ENCODE measurements around the gene ZNFX1.

DNA sequence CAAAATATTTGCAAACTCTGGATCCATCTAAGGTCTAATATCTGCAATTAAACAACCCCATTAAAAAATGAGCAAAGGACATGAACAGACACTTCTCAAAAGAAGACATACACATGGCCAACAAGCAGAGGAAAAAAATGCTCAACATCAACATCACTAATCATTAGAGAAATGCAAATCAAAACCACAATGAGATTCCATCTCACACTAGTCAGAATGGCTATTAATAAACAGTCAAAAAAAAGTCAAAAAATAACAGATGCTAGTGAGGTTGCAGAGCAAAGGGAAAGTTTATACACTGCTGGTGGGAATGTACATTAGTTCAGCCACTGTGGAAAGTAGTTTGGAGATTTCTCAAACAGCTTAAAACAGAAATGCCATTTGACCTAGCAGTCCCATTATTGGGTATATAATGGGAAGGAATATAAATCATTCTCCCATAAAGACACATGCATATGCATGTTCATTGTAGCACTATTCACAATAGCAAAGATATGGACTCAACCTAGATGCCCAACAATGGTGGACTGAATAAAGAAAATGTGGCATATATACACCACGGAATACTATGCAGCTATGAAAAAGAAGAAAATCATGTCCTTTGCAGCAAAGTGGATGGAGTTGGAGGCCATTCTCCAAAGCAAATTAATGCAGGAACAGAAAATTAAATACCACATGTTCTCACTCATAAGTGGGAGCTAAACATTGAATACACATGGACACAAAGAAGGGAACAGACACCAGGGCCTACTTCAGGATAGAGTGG is 9.1 kb downstream of the ZNFX1 start:
- TF ChIP-seq, protein P1, sequence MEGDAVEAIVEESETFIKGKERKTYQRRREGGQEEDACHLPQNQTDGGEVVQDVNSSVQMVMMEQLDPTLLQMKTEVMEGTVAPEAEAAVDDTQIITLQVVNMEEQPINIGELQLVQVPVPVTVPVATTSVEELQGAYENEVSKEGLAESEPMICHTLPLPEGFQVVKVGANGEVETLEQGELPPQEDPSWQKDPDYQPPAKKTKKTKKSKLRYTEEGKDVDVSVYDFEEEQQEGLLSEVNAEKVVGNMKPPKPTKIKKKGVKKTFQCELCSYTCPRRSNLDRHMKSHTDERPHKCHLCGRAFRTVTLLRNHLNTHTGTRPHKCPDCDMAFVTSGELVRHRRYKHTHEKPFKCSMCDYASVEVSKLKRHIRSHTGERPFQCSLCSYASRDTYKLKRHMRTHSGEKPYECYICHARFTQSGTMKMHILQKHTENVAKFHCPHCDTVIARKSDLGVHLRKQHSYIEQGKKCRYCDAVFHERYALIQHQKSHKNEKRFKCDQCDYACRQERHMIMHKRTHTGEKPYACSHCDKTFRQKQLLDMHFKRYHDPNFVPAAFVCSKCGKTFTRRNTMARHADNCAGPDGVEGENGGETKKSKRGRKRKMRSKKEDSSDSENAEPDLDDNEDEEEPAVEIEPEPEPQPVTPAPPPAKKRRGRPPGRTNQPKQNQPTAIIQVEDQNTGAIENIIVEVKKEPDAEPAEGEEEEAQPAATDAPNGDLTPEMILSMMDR (IDR thresholded peaks at IDR 0.05) = no peak
- TF ChIP-seq EZH2 (IDR thresholded peaks at IDR 0.05; ENCODE audit: borderline replicate concordance, insufficient read depth, low read depth, low read length, poor library complexity, severe bottlenecking) = no peak

Data from B cell (primary cell).